ENCODE data around the gene SEMA3B.
"Not testable (repeated sequence)": the region's sequence is repeated elsewhere in the genome, so short reads cannot be mapped to it uniquely, and the experiment has no call there.

SEMA3B gene

GRCh38 chr3:50270422-50271224 is 1.7 kb downstream of the SEMA3B start:
- no peak overlapping the region for H3K4me3 ChIP-seq (ENCODE audit: low read depth, low read length)
- DNase-seq (ENCODE audit: low read depth), result no peak
- TF ChIP-seq CTCF (IDR thresholded peaks at IDR 0.05; ENCODE audit: insufficient read depth, low read depth, low read length, missing control alignments), result no peak

- DNase-seq (ENCODE audit: low read depth), result no peak
- no peak overlapping the region for H3K4me3 ChIP-seq (ENCODE audit: low read depth, low read length)
- no peak for TF ChIP-seq CTCF (IDR thresholded peaks at IDR 0.05; ENCODE audit: insufficient read depth, low read depth, low read length, missing control alignments)
These were observed 2.5 kb downstream of the SEMA3B start for GRCh38 chr3:50271314-50271936.

- H3K4me3 ChIP-seq (ENCODE audit: low read depth, low read length); DNase-seq (ENCODE audit: low read depth): not testable (repeated sequence)
These were observed 3.6 kb downstream of the SEMA3B start for GRCh38 chr3:50272538-50272910.

GRCh38 chr3:50272911-50273688 is 4.2 kb downstream of the SEMA3B start:
- DNase-seq (ENCODE audit: low read depth), result peak; percentile 91
- TF ChIP-seq CTCF (IDR thresholded peaks at IDR 0.05; ENCODE audit: insufficient read depth, low read depth, low read length, missing control alignments), result peak; percentile 98
- no peak overlapping the region for H3K4me3 ChIP-seq (ENCODE audit: low read depth, low read length)

- TF ChIP-seq CTCF (IDR thresholded peaks at IDR 0.05; ENCODE audit: insufficient read depth, low read depth, low read length, missing control alignments), result no peak
- no peak overlapping the region for H3K4me3 ChIP-seq (ENCODE audit: low read depth, low read length)
- DNase-seq (ENCODE audit: low read depth), result no peak
These were observed 4.7 kb downstream of the SEMA3B start for GRCh38 chr3:50273689-50274065.

- H3K4me3 ChIP-seq (ENCODE audit: low read depth, low read length), result no peak overlapping the region
- TF ChIP-seq CTCF (IDR thresholded peaks at IDR 0.05; ENCODE audit: insufficient read depth, low read depth, low read length, missing control alignments), result peak; percentile 78
- DNase-seq (ENCODE audit: low read depth), result peak; percentile 85
These were observed 5.6 kb downstream of the SEMA3B start for GRCh38 chr3:50274371-50275104.

Measured in GM12865 (cell line).